ENCODE measurements around the gene RAI1. TPM values are rescaled to one million over a fixed set of nuclear protein-coding genes. Genes with fewer than 3 reads are reported as not detected.

RAI1 gene
- total RNA-seq, 3 donors from 2014 or later: 12.9 to 29.2 (median 17.0) TPM

DNA sequence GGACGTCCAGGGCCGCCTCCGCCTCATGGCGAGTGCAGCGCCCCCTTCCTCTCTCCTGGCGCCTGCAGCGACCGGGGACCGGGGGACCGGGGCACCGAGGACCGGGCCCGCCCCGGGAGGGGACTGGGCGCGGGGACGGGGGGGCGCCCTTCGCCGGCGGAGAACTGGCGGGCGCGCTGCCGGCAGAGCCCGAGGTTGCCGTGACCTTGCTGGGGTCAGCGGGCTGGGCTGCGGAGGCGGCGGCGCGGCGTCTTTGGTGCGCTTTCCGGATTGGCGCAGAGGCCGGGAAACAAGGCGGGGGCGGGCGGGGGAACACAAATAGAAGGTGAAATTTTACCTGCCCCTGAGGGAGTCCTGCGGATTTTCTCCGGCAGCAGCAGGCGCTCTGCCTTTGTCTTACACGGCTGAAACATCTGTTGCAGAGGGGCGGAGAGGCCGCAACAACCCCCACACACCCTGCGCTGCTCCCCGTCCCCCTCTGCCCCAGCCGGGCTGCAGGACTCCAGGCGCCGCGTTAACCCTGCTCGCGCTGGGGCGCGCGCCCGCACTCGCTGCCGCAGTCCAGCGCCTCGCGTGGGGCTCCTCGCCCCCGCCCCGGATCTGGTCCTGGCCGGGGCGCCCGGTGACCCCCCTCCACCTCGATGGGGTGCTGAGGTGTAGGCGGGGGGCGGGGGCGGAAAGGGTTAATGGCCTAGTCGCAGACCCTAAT, 102.0 kb downstream of the RAI1 start:
- Histone ChIP-seq H3K4me3 (peak overlapping the region; percentile 11), H3K4me1 (ENCODE audit: low read depth) (peaks cover 21% of the 10 kb centered on the region), H3K36me3 (ENCODE audit: low read depth) (no peaks in the 10 kb centered on the region), H3K9me3 (no peaks in the 10 kb centered on the region)
- TF ChIP-seq, protein P1, sequence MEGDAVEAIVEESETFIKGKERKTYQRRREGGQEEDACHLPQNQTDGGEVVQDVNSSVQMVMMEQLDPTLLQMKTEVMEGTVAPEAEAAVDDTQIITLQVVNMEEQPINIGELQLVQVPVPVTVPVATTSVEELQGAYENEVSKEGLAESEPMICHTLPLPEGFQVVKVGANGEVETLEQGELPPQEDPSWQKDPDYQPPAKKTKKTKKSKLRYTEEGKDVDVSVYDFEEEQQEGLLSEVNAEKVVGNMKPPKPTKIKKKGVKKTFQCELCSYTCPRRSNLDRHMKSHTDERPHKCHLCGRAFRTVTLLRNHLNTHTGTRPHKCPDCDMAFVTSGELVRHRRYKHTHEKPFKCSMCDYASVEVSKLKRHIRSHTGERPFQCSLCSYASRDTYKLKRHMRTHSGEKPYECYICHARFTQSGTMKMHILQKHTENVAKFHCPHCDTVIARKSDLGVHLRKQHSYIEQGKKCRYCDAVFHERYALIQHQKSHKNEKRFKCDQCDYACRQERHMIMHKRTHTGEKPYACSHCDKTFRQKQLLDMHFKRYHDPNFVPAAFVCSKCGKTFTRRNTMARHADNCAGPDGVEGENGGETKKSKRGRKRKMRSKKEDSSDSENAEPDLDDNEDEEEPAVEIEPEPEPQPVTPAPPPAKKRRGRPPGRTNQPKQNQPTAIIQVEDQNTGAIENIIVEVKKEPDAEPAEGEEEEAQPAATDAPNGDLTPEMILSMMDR (IDR thresholded peaks at IDR 0.05): no peak
- peak; percentile 75 for ATAC-seq
- intact Hi-C loops (cut with DNase I, micrococcal nuclease): loop anchor here in 1 of 2 donors (10.0 kb wide), 1 partner anchor 98 kb away; the partner anchor contains the start of gene RAI1
- peak; percentile 79 to 81 (median 80) for DNase-seq

DNA sequence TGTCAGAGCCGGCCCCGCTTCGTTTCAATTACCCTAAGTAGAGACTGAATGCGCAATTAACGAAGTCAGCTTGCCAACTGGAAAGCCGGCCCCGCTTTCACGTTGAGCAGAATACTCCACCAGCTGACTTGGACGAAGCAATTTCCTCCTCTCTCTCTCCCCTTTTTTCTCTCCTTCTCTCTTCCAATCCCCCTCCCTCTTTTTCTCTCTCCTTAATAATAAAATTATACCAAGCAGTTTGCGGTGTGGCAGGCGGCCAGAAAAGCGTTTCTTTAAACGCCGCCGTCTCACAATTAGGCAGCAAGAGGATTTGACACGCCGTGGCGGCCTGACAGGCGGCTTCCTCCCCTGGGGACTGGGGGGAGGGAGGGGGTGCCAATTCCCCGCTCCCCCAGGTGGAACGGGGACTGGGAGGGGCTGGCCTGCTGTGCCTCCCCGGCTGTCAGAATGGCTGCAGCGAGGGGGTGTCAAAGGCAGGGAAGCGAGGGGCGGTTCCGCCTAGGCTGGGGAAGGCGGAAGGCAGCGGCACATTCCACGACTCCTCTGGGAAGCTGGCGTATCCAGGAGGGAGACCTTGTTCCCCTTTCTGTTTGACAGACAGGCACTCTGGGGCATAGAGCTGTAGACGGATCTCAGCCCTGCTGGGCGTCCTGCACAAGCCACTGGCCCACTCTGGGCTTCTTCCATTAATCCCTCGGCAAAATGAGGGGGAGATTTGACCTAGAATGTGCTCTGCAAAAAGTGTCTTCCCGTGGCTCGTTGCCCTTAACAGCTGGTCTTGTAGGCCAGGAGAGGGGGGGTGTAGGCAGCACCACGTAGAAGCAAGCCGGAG, 102.8 kb downstream of the RAI1 start:
- TF ChIP-seq, protein P1 (IDR thresholded peaks at IDR 0.05): no peak
- ATAC-seq (peak; percentile 30), DNase-seq (peak; percentile 58 to 75 (median 59))
- Histone ChIP-seq H3K9me3 (no peaks in the 10 kb centered on the region), H3K4me1 (ENCODE audit: low read depth) (peaks cover 21% of the 10 kb centered on the region), H3K36me3 (ENCODE audit: low read depth) (no peaks in the 10 kb centered on the region), H3K4me3 (no peak overlapping the region)
- intact Hi-C loops (cut with DNase I, micrococcal nuclease): loop anchor here in 1 of 2 donors (10.0 kb wide), 1 partner anchor 99 kb away; the partner anchor contains the start of gene RAI1

DNA sequence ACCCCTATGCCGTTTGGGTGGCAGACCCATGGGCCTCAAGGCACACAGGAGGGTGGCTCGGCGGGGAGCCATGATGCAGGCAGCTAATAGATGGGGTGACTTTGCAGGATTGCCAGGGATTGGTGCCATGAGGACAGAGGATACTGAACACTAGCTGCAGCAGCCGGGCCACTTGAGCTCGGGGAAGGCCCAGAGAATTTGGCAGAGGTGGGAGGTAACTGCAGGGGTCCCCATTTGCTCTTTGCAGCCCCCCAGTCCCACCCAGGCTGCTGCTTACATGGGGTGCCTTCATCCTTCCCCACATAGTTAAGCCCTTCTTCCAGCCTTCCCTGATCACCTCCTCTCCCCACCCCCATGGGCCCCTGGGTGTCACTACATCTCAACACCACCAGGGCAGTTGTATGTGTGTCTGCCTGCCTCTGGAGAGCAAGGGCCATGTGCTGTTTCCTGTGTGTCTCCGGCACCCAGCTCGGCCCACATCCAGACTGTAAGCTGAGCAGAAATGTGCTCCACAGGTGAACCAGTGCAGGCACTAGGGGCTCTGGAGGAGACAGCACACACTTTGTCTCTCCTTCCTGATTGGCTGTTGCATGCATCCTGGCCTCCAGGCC, 103.5 kb downstream of the RAI1 start:
- Histone ChIP-seq H3K36me3 (ENCODE audit: low read depth) (no peaks in the 10 kb centered on the region), H3K4me3 (no peak overlapping the region), H3K4me1 (ENCODE audit: low read depth) (peaks cover 21% of the 10 kb centered on the region), H3K9me3 (no peaks in the 10 kb centered on the region)
- TF ChIP-seq, protein P1 (IDR thresholded peaks at IDR 0.05): no peak
- peak in 1 of 3 donors; percentile 20 for DNase-seq
- intact Hi-C loops (cut with DNase I, micrococcal nuclease): loop anchor here in 1 of 2 donors (10.0 kb wide), 1 partner anchor 100 kb away; the partner anchor contains the start of gene RAI1
- no peak for ATAC-seq

DNA sequence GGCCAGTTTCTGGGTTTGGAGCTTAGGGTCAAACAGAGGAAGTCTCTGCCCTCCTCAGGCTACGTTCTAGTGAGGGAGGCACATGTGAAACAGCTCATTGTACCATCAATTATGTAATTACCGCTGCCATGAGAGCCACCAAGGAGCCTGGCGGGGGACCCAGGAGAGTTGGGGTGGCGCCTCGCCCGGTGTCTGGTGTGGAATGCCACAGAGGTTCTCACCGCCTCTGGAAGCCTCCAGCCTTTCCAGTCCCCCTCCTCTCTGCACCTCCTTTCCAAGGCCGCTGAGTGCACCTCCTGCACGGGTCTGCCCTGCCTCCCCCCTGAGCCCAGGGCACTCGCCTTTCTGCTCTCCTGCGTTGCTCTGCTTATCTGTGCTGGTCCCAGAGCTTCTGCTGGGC, 104.1 kb downstream of the RAI1 start:
- intact Hi-C loops (cut with DNase I, micrococcal nuclease): loop anchor here in 1 of 2 donors (10.0 kb wide), 1 partner anchor 101 kb away; the partner anchor contains the start of gene RAI1
- H3K9me3 ChIP-seq: no peaks in the 10 kb centered on the region
- DNase-seq (no peak), ATAC-seq (no peak)
- H3K36me3 ChIP-seq (ENCODE audit: low read depth): no peaks in the 10 kb centered on the region
- no peak overlapping the region for H3K4me3 ChIP-seq
- peaks cover 26% of the 10 kb centered on the region for H3K4me1 ChIP-seq (ENCODE audit: low read depth)
- TF ChIP-seq, protein P1 (IDR thresholded peaks at IDR 0.05): no peak

DNA sequence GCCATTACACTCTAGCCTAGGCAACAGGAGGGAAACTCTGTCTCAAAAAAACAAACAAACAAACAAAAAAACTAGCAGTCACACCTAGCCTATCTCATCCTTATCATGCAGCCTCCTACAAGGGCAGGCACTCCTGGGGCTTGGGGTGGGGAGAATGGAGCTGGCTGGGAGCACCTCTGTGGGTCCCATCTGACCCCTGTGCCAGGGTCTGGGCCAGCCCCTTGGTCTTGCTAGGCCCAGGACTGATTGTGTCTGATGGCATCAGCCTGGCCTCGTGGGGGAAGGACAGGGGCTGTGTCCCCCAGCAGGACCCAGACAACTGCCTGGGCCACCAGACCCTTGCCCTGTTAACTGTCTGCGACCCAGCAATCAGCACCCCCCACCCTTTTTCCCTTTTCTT, 105.7 kb downstream of the RAI1 start:
- peaks cover 24% of the 10 kb centered on the region for H3K4me1 ChIP-seq (ENCODE audit: low read depth)
- H3K36me3 ChIP-seq (ENCODE audit: low read depth): no peaks in the 10 kb centered on the region
- TF ChIP-seq, protein P1 (IDR thresholded peaks at IDR 0.05): no peak
- H3K9me3 ChIP-seq: no peaks in the 10 kb centered on the region
- ATAC-seq (no peak), DNase-seq (no peak)
- H3K4me3 ChIP-seq: no peak overlapping the region
- intact Hi-C loops (cut with DNase I, micrococcal nuclease): loop anchor here in 1 of 2 donors (10.0 kb wide), 1 partner anchor 102 kb away; the partner anchor contains the start of gene RAI1
